Esophagus squamous epithelium (tissue), 4 donors: ENCODE data around the gene FOXP1.

ENCODE experiments used
- CTCF ChIP-seq, 6 experiments: fragments of 450-650 bp in 4 of 6; fragments of 200-600 bp in 2 of 6; sonication (generic) in 2 of 6; IDR thresholded peaks; one replicate each; pipeline ENCODE4 v1.5.1; 2016 to 2019; ENCODE audit warnings: antibody characterized with exemption in 6 of 6, mild to moderate bottlenecking in 4 of 6, moderate library complexity in 4 of 6
- POLR2A ChIP-seq, 4 donors: fragments of 450-650 bp; IDR thresholded peaks; one replicate each; pipeline ENCODE4 v1.6.1; 2017; ENCODE audit warnings: antibody characterized with exemption in 4 of 4, mild to moderate bottlenecking in 4 of 4, moderate library complexity in 3 of 4

GRCh38 chr3:71413572-71413971 is 170.0 kb downstream of the FOXP1 start:
- no peak for TF ChIP-seq CTCF (IDR thresholded peaks at IDR 0.05)
- TF ChIP-seq POLR2A (IDR thresholded peaks at IDR 0.05): no peak
